ENCODE measurements around the gene CSAG1.
A peak's percentile ranks its signal among the peaks of the same experiment; 100 is the strongest.
"Not testable (repeated sequence)": the region's sequence is repeated elsewhere in the genome, so short reads cannot be mapped to it uniquely, and the experiment has no call there.

CSAG1 gene

GRCh38 chrX:152733261-152733975, at the start of gene CSAG1, which contains the start of gene MAGEA12:
TSS of gene CSAG1 (minus strand) at chrX:152733721. CDS start at chrX:152732460, 1,261 bp downstream.
TSS of gene MAGEA12 (plus strand) at chrX:152733757. CDS start at chrX:152736162, 2,405 bp downstream.
- no peak for TF ChIP-seq CTCF (IDR thresholded peaks at IDR 0.05; ENCODE audit: control insufficient read depth, insufficient read depth, low read depth, low read length, missing control alignments)
- peak within 1 kb of the TSS; percentile 10 for H3K4me3 ChIP-seq (ENCODE audit: control insufficient read depth, low read depth, low read length)
- no peak for DNase-seq (ENCODE audit: low read depth)

- not testable (repeated sequence) for H3K4me3 ChIP-seq (ENCODE audit: control insufficient read depth, low read depth, low read length); DNase-seq (ENCODE audit: low read depth)
These were observed 36.2 kb upstream of the CSAG1 start, which contains the start of gene MAGEA6 for GRCh38 chrX:152769549-152770289. TSS of gene MAGEA6 (minus strand) at chrX:152769689. CDS start at chrX:152767650, 2,039 bp downstream.

GRCh38 chrX:152766562-152766961, 33.0 kb upstream of the CSAG1 start:
- not testable (repeated sequence) for DNase-seq (ENCODE audit: low read depth); H3K4me3 ChIP-seq (ENCODE audit: control insufficient read depth, low read depth, low read length)

GRCh38 chrX:152761582-152761981, 28.1 kb upstream of the CSAG1 start:
- H3K4me3 ChIP-seq (ENCODE audit: control insufficient read depth, low read depth, low read length); DNase-seq (ENCODE audit: low read depth): not testable (repeated sequence)

GRCh38 chrX:152759544-152759943, 26.0 kb upstream of the CSAG1 start:
- DNase-seq (ENCODE audit: low read depth); H3K4me3 ChIP-seq (ENCODE audit: control insufficient read depth, low read depth, low read length): not testable (repeated sequence)

- DNase-seq (ENCODE audit: low read depth); H3K4me3 ChIP-seq (ENCODE audit: control insufficient read depth, low read depth, low read length): not testable (repeated sequence)
These were observed 25.4 kb upstream of the CSAG1 start, which contains the start of gene CSAG3 for GRCh38 chrX:152758918-152759317. TSS of gene CSAG3 (plus strand) at chrX:152759218.

- DNase-seq (ENCODE audit: low read depth); H3K4me3 ChIP-seq (ENCODE audit: control insufficient read depth, low read depth, low read length): not testable (repeated sequence)
These were observed 21.4 kb upstream of the CSAG1 start for GRCh38 chrX:152754871-152755270.

GRCh38 chrX:152753686-152754650, 20.4 kb upstream of the CSAG1 start, which contains the start of gene MAGEA2:
TSS of gene MAGEA2 (minus strand) at chrX:152753842. CDS start at chrX:152751363, 2,479 bp downstream.
- not testable (repeated sequence) for DNase-seq (ENCODE audit: low read depth); H3K4me3 ChIP-seq (ENCODE audit: control insufficient read depth, low read depth, low read length)

- no peak for DNase-seq (ENCODE audit: low read depth)
- no peak for TF ChIP-seq CTCF (IDR thresholded peaks at IDR 0.05; ENCODE audit: control insufficient read depth, insufficient read depth, low read depth, low read length, missing control alignments)
These were observed 5.0 kb upstream of the CSAG1 start for GRCh38 chrX:152738560-152738959.

GRCh38 chrX:152736528-152736927, 3.0 kb upstream of the CSAG1 start:
- not testable (repeated sequence) for H3K4me3 ChIP-seq (ENCODE audit: control insufficient read depth, low read depth, low read length); DNase-seq (ENCODE audit: low read depth)

More at GRCh38 chrX:152738560-152738959, 5.0 kb upstream of the CSAG1 start:
- H3K4me3 ChIP-seq (ENCODE audit: control insufficient read depth, low read depth, low read length): no peak overlapping the region

Data from AG09309 (cell line).